ENCODE data around the gene CNTN3. TPM values are rescaled to one million over a fixed set of nuclear protein-coding genes. Genes with fewer than 3 reads are reported as not detected.

The CNTN3 gene
- total and polyA plus RNA-seq, 2 of the 13 experiments (the other 11 are each of a cell fraction or from before 2014, with no cell fraction given) = not detected

DNA sequence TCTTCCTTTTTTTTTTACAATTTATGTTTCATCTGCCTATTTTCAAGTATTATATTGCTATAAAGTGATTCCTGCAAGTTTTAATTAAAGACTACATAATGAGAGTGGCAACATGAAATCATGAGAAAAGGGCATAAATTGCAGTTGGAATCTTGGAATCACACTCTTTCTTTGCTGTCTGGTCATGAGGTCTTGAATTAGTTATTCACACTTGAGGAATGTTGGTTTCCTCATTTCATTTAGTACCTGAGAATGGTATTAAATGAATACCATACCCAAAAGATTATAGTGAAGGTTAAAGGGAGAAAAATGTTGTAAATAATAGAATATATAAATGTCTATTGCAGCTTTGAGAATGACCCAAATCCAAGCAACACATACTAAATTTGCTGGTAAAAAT is 25.8 kb upstream of the CNTN3 start:
- H3K4me2 ChIP-seq (ENCODE audit: low read depth, low read length) = no peak overlapping the region
- DNase-seq (ENCODE audit: low spot score) (no peak), FAIRE-seq (no peak), ATAC-seq (no peak)
- no peak overlapping the region for H3K4me3 ChIP-seq (replicated peaks in 1 of 3; ENCODE audit: insufficient read depth in 1 of 3, low read depth in 2 of 3, low read length in 3 of 3)
- in situ Hi-C loops (cut with HindIII; ENCODE audit: extremely low pct_ligation_motif_present, low pct_unique_long_range_greater_than_20kb) (no loop called here), intact Hi-C loops (cut with micrococcal nuclease; ENCODE audit: unreplicated experiment) (no loop called here)
- no peaks in the 10 kb centered on the region for H3K27me3 ChIP-seq (ENCODE audit: control insufficient read depth in 1 of 2, insufficient read depth in 2 of 2, low read length in 2 of 2)
- no peaks in the 10 kb centered on the region for H4K20me1 ChIP-seq (ENCODE audit: insufficient read depth, low read length)
- no peak overlapping the region for H2AFZ ChIP-seq (ENCODE audit: low read length)
- H3K4me1 ChIP-seq (ENCODE audit: insufficient read depth, low read length) = no peaks in the 10 kb centered on the region
- H3K9ac ChIP-seq (ENCODE audit: insufficient read depth, low read depth, low read length) = no peak overlapping the region
- H3K9me3 ChIP-seq (ENCODE audit: low read length) = no peaks in the 10 kb centered on the region
- POLR2A ChIA-PET = no interaction called here
- H3K36me3 ChIP-seq (replicated peaks in 1 of 2; ENCODE audit: control insufficient read depth in 1 of 2, insufficient read depth in 2 of 2, low read length in 2 of 2) = no peaks in the 10 kb centered on the region
- BruUV-seq (replicated peaks) = no TSS peak
- CTCF ChIA-PET (ENCODE audit: low intra/inter-chr PET ratio, low total read pairs) = no interaction called here
- H3K27ac ChIP-seq (ENCODE audit: extremely low read length, insufficient read depth, low read length) = no peak overlapping the region
- no peaks in the 10 kb centered on the region for H3K79me2 ChIP-seq (ENCODE audit: insufficient read depth, low read length)
- TF ChIP-seq, protein P1, sequence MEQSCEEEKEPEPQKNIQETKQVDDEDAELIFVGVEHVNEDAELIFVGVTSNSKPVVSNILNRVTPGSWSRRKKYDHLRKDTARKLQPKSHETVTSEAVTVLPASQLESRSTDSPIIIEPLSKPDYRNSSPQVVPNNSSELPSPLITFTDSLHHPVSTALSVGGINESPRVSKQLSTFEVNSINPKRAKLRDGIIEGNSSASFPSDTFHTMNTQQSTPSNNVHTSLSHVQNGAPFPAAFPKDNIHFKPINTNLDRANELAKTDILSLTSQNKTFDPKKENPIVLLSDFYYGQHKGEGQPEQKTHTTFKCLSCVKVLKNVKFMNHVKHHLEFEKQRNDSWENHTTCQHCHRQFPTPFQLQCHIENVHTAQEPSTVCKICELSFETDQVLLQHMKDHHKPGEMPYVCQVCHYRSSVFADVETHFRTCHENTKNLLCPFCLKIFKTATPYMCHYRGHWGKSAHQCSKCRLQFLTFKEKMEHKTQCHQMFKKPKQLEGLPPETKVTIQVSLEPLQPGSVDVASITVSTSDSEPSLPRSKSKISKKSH (CRISPR knock-in tag; IDR thresholded peaks at IDR 0.05; ENCODE audit: borderline replicate concordance) = no peak
- TF ChIP-seq, protein P2, sequence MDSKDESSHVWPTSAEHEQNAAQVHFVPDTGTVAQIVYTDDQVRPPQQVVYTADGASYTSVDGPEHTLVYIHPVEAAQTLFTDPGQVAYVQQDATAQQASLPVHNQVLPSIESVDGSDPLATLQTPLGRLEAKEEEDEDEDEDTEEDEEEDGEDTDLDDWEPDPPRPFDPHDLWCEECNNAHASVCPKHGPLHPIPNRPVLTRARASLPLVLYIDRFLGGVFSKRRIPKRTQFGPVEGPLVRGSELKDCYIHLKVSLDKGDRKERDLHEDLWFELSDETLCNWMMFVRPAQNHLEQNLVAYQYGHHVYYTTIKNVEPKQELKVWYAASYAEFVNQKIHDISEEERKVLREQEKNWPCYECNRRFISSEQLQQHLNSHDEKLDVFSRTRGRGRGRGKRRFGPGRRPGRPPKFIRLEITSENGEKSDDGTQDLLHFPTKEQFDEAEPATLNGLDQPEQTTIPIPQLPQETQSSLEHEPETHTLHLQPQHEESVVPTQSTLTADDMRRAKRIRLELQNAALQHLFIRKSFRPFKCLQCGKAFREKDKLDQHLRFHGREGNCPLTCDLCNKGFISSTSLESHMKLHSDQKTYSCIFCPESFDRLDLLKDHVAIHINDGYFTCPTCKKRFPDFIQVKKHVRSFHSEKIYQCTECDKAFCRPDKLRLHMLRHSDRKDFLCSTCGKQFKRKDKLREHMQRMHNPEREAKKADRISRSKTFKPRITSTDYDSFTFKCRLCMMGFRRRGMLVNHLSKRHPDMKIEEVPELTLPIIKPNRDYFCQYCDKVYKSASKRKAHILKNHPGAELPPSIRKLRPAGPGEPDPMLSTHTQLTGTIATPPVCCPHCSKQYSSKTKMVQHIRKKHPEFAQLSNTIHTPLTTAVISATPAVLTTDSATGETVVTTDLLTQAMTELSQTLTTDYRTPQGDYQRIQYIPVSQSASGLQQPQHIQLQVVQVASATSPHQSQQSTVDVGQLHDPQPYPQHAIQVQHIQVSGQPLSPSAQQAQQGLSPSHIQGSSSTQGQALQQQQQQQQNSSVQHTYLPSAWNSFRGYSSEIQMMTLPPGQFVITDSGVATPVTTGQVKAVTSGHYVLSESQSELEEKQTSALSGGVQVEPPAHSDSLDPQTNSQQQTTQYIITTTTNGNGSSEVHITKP (CRISPR knock-in tag; IDR thresholded peaks at IDR 0.05; ENCODE audit: low read depth) = no peak
- TF ChIP-seq CHD2 (IDR thresholded peaks at IDR 0.05; ENCODE audit: low read depth, low read length) = no peak
- TF ChIP-seq RFX3 (CRISPR knock-in tag; IDR thresholded peaks at IDR 0.05) = no peak
- TF ChIP-seq FOXO1 (CRISPR knock-in tag; IDR thresholded peaks at IDR 0.05) = no peak
- no peak for TF ChIP-seq ASH2L (IDR thresholded peaks at IDR 0.05; ENCODE audit: insufficient read length, low read depth, low read length)
- TF ChIP-seq ZNF589 (CRISPR knock-in tag; conservative IDR thresholded peaks at IDR 0.05) = no peak
- no peak for TF ChIP-seq FOXJ3 (CRISPR knock-in tag; IDR thresholded peaks at IDR 0.05; ENCODE audit: borderline replicate concordance)
- TF ChIP-seq, protein P3, sequence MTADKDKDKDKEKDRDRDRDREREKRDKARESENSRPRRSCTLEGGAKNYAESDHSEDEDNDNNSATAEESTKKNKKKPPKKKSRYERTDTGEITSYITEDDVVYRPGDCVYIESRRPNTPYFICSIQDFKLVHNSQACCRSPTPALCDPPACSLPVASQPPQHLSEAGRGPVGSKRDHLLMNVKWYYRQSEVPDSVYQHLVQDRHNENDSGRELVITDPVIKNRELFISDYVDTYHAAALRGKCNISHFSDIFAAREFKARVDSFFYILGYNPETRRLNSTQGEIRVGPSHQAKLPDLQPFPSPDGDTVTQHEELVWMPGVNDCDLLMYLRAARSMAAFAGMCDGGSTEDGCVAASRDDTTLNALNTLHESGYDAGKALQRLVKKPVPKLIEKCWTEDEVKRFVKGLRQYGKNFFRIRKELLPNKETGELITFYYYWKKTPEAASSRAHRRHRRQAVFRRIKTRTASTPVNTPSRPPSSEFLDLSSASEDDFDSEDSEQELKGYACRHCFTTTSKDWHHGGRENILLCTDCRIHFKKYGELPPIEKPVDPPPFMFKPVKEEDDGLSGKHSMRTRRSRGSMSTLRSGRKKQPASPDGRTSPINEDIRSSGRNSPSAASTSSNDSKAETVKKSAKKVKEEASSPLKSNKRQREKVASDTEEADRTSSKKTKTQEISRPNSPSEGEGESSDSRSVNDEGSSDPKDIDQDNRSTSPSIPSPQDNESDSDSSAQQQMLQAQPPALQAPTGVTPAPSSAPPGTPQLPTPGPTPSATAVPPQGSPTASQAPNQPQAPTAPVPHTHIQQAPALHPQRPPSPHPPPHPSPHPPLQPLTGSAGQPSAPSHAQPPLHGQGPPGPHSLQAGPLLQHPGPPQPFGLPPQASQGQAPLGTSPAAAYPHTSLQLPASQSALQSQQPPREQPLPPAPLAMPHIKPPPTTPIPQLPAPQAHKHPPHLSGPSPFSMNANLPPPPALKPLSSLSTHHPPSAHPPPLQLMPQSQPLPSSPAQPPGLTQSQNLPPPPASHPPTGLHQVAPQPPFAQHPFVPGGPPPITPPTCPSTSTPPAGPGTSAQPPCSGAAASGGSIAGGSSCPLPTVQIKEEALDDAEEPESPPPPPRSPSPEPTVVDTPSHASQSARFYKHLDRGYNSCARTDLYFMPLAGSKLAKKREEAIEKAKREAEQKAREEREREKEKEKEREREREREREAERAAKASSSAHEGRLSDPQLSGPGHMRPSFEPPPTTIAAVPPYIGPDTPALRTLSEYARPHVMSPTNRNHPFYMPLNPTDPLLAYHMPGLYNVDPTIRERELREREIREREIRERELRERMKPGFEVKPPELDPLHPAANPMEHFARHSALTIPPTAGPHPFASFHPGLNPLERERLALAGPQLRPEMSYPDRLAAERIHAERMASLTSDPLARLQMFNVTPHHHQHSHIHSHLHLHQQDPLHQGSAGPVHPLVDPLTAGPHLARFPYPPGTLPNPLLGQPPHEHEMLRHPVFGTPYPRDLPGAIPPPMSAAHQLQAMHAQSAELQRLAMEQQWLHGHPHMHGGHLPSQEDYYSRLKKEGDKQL (CRISPR knock-in tag; IDR thresholded peaks at IDR 0.05; ENCODE audit: low read depth) = no peak
- TF ChIP-seq SMAD3 (CRISPR knock-in tag; IDR thresholded peaks at IDR 0.05) = no peak
- TF ChIP-seq ZNF331 (CRISPR knock-in tag; IDR thresholded peaks at IDR 0.05) = no peak
- TF ChIP-seq SPEN (CRISPR knock-in tag; IDR thresholded peaks at IDR 0.05; ENCODE audit: low read depth) = no peak
- TF ChIP-seq, protein P4, sequence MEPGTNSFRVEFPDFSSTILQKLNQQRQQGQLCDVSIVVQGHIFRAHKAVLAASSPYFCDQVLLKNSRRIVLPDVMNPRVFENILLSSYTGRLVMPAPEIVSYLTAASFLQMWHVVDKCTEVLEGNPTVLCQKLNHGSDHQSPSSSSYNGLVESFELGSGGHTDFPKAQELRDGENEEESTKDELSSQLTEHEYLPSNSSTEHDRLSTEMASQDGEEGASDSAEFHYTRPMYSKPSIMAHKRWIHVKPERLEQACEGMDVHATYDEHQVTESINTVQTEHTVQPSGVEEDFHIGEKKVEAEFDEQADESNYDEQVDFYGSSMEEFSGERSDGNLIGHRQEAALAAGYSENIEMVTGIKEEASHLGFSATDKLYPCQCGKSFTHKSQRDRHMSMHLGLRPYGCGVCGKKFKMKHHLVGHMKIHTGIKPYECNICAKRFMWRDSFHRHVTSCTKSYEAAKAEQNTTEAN (CRISPR knock-in tag; conservative IDR thresholded peaks at IDR 0.05) = no peak

Data from HepG2 (cell line).